Activated T-helper 17 cell treated with anti-CD3 and anti-CD28 coated beads, Interleukin-2, amount 50 U/mL, for 72 hours (primary cell): ENCODE measurements around the gene KIF6. TPM values are rescaled to one million over a fixed set of nuclear protein-coding genes. Genes with fewer than 3 reads are reported as not detected.

ENCODE experiments used
- ATAC-seq: fragments of 150-1000 bp; cut with Tn5 transposase; replicated peaks from 2 replicates; pipeline ENCODE4 v1.10.0; 2021; ENCODE audit warnings: mild to moderate bottlenecking, moderate library complexity
- H3K27ac Mint-ChIP-seq: one replicate; pipeline ENCODE4 v1.8.0; 2022; ENCODE audit warnings: mixed read lengths
- H3K27me3 Mint-ChIP-seq: one replicate; pipeline ENCODE4 v1.8.0; 2022; ENCODE audit warnings: mixed read lengths
- H3K36me3 Mint-ChIP-seq: one replicate; pipeline ENCODE4 v1.8.0; 2022; ENCODE audit warnings: low read depth, mild to moderate bottlenecking, mixed read lengths
- H3K4me1 Mint-ChIP-seq: one replicate; pipeline ENCODE4 v1.8.0; 2022; ENCODE audit warnings: mixed read lengths
- H3K4me3 Mint-ChIP-seq: one replicate; pipeline ENCODE4 v1.8.0; 2022; ENCODE audit warnings: mild to moderate bottlenecking, mixed read lengths
- H3K9me3 Mint-ChIP-seq: one replicate; pipeline ENCODE4 v1.8.0; 2022; ENCODE audit warnings: mixed read lengths
- total RNA-seq, 2 donors: library from RNA; stranded (reverse); gene quantifications; one replicate each; pipeline ENCODE4 v1.2.3, GENCODE V29; 2022

KIF6 gene
- total RNA-seq, 2 donors from 2014 or later = 0.48 TPM; not detected in 1

DNA sequence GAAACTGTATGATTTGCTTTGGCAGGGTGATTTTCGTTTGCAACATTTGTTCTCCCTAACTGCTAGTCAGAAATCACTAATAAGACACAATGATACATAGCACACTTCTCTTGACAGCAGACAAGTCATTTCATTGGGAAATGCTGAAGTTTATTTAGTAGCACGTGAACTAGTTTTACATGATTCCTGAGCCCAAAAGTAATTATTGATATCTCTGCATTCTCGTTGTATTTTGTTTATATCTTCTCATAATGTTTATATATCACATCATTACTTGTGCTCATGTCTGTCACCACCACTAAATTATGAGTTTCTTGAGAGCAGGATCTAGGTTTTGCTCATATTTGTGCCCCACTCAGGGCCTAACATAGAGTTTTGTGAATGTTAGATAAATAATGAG, 151.7 kb downstream of the KIF6 start:
- Mint-ChIP-seq H3K9me3 (no peaks in the 10 kb centered on the region), H3K27me3 (peaks cover 5% of the 10 kb centered on the region), H3K27ac (no peak overlapping the region), H3K4me3 (no peak overlapping the region), H3K4me1 (no peaks in the 10 kb centered on the region), H3K36me3 (no peaks in the 10 kb centered on the region)
- ATAC-seq = no peak

- no peak overlapping the region for H3K27ac Mint-ChIP-seq
- H3K27me3 Mint-ChIP-seq = peaks cover 5% of the 10 kb centered on the region
- H3K9me3 Mint-ChIP-seq = no peaks in the 10 kb centered on the region
- ATAC-seq = no peak
- H3K36me3 Mint-ChIP-seq = no peaks in the 10 kb centered on the region
- no peaks in the 10 kb centered on the region for H3K4me1 Mint-ChIP-seq
- no peak overlapping the region for H3K4me3 Mint-ChIP-seq
Observed at GRCh38 chr6:39572661-39573340, 152.4 kb downstream of the KIF6 start.

DNA sequence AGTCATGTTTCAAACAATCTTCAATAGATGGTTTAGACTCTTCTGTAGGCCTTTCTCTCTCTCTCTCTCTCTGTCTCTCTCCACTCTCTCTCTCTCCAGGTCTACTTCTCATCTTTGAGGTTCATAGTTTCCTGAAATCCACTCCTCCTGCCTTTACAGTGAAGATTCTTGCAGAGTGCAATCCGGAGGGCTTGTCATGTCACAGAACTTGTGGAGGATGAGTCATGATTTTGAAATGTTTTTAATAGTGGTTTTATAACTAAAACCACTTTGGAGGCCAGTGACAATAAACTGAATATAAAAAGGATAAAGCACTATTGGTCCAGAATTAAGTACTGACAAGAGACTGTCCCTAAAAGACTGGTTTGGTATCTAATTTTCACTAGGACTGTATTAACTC, 156.3 kb downstream of the KIF6 start:
- Mint-ChIP-seq H3K36me3 (no peaks in the 10 kb centered on the region), H3K4me3 (no peak overlapping the region), H3K27ac (no peak overlapping the region), H3K27me3 (peaks cover 5% of the 10 kb centered on the region), H3K9me3 (no peaks in the 10 kb centered on the region), H3K4me1 (no peaks in the 10 kb centered on the region)
- no peak for ATAC-seq

- no peak for ATAC-seq
- Mint-ChIP-seq H3K27me3 (peaks cover 5% of the 10 kb centered on the region), H3K27ac (no peak overlapping the region), H3K4me3 (no peak overlapping the region), H3K4me1 (no peaks in the 10 kb centered on the region), H3K9me3 (no peaks in the 10 kb centered on the region), H3K36me3 (no peaks in the 10 kb centered on the region)
Observed at GRCh38 chr6:39567091-39567490, 158.1 kb downstream of the KIF6 start.

DNA sequence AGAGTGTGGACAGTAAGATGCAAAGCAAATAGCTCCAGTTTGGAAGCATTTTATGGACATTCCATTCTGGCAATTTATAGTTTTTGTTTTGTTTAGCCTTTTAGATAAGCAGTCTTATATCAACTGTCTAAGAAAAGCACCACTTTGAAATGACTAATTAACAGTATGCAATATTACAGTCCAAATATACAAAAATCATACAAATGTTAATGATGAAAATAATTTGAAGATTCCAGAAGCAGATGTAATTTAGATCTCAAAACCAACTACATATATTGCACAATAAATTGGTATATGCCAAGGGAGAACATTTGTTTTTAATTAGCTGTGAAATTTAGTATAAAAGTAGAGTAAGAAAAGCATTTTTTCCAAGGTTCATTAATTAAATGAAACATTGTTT, 158.8 kb downstream of the KIF6 start:
- no peak for ATAC-seq
- Mint-ChIP-seq H3K36me3 (no peaks in the 10 kb centered on the region), H3K27ac (no peak overlapping the region), H3K4me3 (no peak overlapping the region), H3K9me3 (no peaks in the 10 kb centered on the region), H3K4me1 (no peaks in the 10 kb centered on the region), H3K27me3 (peaks cover 5% of the 10 kb centered on the region)

- Mint-ChIP-seq H3K4me3 (no peak overlapping the region), H3K36me3 (no peaks in the 10 kb centered on the region), H3K9me3 (no peaks in the 10 kb centered on the region), H3K27me3 (peaks cover 2% of the 10 kb centered on the region), H3K4me1 (no peaks in the 10 kb centered on the region), H3K27ac (no peak overlapping the region)
- no peak for ATAC-seq
Observed at GRCh38 chr6:39565956-39566355, 159.3 kb downstream of the KIF6 start.

DNA sequence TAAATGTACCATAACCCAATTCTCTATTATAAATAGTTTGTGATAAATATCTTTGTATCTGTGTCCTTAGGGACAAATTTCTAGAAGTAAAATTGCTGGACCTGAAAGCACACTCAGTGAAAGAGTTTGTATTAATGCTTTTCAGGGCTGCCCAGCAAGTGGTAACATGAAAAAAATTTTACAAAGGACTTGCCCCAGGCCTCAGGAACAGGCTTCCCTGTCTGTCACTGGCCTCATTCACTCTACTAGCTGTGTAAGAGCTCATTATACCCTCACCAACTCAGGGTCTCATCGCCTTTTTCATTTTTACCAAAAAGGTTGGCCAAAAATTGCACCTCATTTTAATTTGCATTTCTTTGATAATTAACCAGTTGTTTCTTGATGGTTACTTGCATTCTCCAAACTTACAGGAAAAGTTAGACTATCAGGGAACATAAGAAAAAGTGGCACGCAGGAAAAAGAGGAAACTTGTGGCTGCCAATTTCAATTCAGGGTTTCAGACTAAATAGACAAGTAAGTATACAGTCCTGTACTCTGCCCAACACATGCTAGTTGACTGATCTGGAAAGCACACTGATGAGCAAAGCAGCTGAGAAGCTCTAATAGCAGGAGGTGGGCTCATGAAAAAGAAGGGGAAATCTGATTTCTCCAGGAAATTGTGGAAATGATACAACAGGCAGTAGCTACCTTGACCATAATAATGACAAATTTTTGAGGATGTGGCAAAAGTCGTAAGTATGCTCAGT, 161.5 kb downstream of the KIF6 start:
- H3K27ac Mint-ChIP-seq = no peak overlapping the region
- H3K27me3 Mint-ChIP-seq = no peaks in the 10 kb centered on the region
- no peaks in the 10 kb centered on the region for H3K36me3 Mint-ChIP-seq
- H3K9me3 Mint-ChIP-seq = no peaks in the 10 kb centered on the region
- no peaks in the 10 kb centered on the region for H3K4me1 Mint-ChIP-seq
- ATAC-seq = no peak
- H3K4me3 Mint-ChIP-seq = no peak overlapping the region

DNA sequence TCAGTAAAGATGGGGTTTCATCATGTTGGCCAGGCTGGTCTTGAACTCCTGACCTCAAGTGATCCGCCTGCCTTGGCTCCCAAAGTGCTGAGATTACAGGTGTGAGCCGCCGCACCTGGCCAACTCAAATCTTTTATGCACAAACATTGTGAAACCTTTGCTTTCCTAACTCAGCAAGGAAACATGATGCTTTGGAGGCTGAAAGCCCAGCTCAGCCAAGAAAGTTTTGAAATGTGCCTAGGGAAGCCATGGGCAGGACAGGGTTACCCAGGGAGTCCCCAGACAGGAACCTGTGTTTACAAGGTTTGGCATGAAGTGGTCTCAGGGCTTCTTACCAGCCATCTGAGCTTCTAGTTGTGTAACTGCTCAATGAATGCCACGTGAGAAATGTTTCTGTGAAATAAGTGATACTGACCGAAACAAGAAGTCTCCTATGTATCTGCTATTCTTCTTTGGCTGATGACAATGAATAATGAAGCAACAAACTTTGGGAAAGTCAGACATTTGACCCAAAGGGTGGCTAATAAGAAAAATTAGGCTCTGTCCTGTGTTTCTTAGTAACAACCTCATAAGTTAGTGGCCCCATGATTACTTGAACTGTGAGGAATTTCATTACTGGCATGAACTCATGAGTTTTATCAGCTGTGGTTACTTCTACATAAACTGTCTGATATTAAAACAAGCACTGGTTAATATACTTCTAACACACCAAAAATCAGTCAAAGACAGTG, 163.5 kb downstream of the KIF6 start:
- Mint-ChIP-seq H3K4me3 (no peak overlapping the region), H3K27ac (no peak overlapping the region), H3K27me3 (no peaks in the 10 kb centered on the region), H3K36me3 (no peaks in the 10 kb centered on the region), H3K4me1 (no peaks in the 10 kb centered on the region), H3K9me3 (no peaks in the 10 kb centered on the region)
- ATAC-seq = no peak

GRCh38 chr6:39560915-39561314, 164.3 kb downstream of the KIF6 start:
- peaks cover 6% of the 10 kb centered on the region for H3K27me3 Mint-ChIP-seq
- no peaks in the 10 kb centered on the region for H3K4me1 Mint-ChIP-seq
- H3K4me3 Mint-ChIP-seq = no peak overlapping the region
- H3K9me3 Mint-ChIP-seq = no peaks in the 10 kb centered on the region
- H3K36me3 Mint-ChIP-seq = no peaks in the 10 kb centered on the region
- no peak overlapping the region for H3K27ac Mint-ChIP-seq
- no peak for ATAC-seq

DNA sequence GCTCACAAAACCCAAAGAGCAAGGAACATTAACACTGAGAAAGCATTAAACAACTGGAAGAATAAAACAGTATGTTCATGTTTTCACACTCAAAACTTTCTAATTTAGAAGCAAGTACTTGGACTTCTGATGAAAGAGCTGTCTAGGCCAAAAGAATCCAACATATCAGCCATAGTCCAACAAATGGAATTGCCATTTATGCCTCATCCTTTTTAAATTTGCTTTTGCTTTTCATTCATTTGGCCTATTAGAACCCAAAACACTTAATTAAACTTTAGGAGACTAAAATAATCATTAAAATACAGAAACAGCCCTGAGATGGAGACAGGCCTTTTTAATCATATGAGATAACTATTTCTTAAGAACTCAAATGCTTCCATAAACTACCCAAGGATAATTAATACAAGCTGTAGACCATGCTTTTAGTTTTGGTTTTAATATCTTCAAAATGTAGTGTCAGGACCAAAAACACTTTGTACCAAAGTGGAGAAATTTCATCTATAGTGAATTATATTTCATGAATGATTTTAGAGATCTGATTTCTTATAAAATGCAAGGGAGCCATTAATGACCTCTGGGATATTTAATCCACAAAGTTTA, 166.5 kb downstream of the KIF6 start:
- no peak for ATAC-seq
- no peaks in the 10 kb centered on the region for H3K9me3 Mint-ChIP-seq
- H3K4me1 Mint-ChIP-seq = no peaks in the 10 kb centered on the region
- no peaks in the 10 kb centered on the region for H3K36me3 Mint-ChIP-seq
- peaks cover 12% of the 10 kb centered on the region for H3K27me3 Mint-ChIP-seq
- H3K27ac Mint-ChIP-seq = no peak overlapping the region
- no peak overlapping the region for H3K4me3 Mint-ChIP-seq

- Mint-ChIP-seq H3K4me1 (no peaks in the 10 kb centered on the region), H3K27ac (no peak overlapping the region), H3K27me3 (peaks cover 12% of the 10 kb centered on the region), H3K9me3 (no peaks in the 10 kb centered on the region), H3K4me3 (no peak overlapping the region), H3K36me3 (no peaks in the 10 kb centered on the region)
- ATAC-seq = no peak
Observed at GRCh38 chr6:39558079-39558478, 167.1 kb downstream of the KIF6 start.

DNA sequence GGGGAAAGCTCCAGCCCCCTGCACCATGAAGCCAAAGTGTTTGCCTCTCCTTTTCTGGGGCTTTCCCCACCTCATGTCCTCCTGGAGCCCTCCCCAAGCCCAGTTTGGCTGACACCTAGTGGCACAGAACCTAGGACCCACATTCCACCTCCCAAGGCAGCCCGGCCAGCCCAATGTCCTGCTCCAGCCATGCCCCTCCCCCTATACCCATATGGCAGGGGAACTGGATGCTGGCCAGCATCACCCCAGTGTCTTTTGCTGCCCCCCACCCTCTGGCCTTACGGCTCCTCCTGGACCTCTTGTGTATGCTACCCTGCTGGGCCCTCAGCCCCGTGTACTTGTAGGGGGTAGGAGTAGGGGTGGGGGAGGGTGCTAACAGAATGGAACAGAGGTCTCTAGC, 170.1 kb downstream of the KIF6 start:
- Mint-ChIP-seq H3K27me3 (peaks cover 19% of the 10 kb centered on the region), H3K4me3 (no peak overlapping the region), H3K9me3 (no peaks in the 10 kb centered on the region), H3K36me3 (no peaks in the 10 kb centered on the region), H3K4me1 (no peaks in the 10 kb centered on the region), H3K27ac (no peak overlapping the region)
- no peak for ATAC-seq

- ATAC-seq = no peak
- Mint-ChIP-seq H3K9me3 (no peaks in the 10 kb centered on the region), H3K36me3 (no peaks in the 10 kb centered on the region), H3K4me3 (no peak overlapping the region), H3K27ac (no peak overlapping the region), H3K27me3 (peaks cover 25% of the 10 kb centered on the region), H3K4me1 (no peaks in the 10 kb centered on the region)
Observed at GRCh38 chr6:39553860-39554802, 171.1 kb downstream of the KIF6 start.

DNA sequence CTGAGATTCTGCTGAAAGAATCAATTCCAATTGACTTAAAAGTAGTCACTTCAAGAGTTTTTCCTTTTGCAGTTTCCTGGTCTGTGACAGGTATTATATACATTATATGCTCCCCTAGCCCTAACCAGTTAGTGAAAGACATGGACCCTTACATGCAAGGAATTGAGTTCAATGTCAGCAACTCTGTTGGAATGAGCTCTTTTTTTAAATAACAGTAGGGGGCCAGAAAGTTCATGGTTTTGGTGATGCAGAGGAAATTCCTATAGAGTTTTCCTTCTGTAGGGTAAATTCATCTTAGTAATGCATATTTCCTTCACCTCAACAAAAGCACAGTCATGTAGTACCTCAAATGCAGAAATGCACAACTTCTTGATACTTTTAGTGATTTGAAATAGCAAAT, 172.2 kb downstream of the KIF6 start:
- ATAC-seq = no peak
- H3K4me3 Mint-ChIP-seq = no peak overlapping the region
- no peak overlapping the region for H3K27ac Mint-ChIP-seq
- H3K27me3 Mint-ChIP-seq = peaks cover 25% of the 10 kb centered on the region
- H3K4me1 Mint-ChIP-seq = no peaks in the 10 kb centered on the region
- H3K36me3 Mint-ChIP-seq = no peaks in the 10 kb centered on the region
- H3K9me3 Mint-ChIP-seq = no peaks in the 10 kb centered on the region
